NOMO-1 treated with DMSO at 0.1 percent for 48 hours (cell line): ENCODE data around the gene CILP.
"Not testable (repeated sequence)": the region's sequence is repeated elsewhere in the genome, so short reads cannot be mapped to it uniquely, and the experiment has no call there.

Source experiments
- DNase-seq: peaks from one replicate; lab custom pipeline; 2025; ENCODE audit not compliant: unreplicated experiment; lab: John Stamatoyannopoulos, UW

CILP gene

GRCh38 chr15:65194826-65195547 lies 16.3 kb downstream of the CILP start:
- DNase-seq, result no peak

- no peak for DNase-seq
These were observed 19.3 kb downstream of the CILP start for GRCh38 chr15:65192016-65192415.

- DNase-seq, result peak; percentile 37
These were observed 22.1 kb downstream of the CILP start for GRCh38 chr15:65189102-65189740.

GRCh38 chr15:65188472-65188871 lies 22.8 kb downstream of the CILP start:
- not testable (repeated sequence) for DNase-seq

GRCh38 chr15:65184868-65185717 lies 26.2 kb downstream of the CILP start, which contains the start of gene CLPX:
CLPX (minus strand) TSS chr15:65185342; CDS start chr15:65185153, 189 bp downstream.
- peak; percentile 97 for DNase-seq

GRCh38 chr15:65184305-65184867 lies 26.9 kb downstream of the CILP start:
- peak; percentile 29 for DNase-seq

GRCh38 chr15:65183865-65184159 lies 27.5 kb downstream of the CILP start:
- DNase-seq, result no peak

GRCh38 chr15:65182538-65182937 lies 28.7 kb downstream of the CILP start:
- no peak for DNase-seq

- DNase-seq, result not testable (repeated sequence)
These were observed 29.5 kb downstream of the CILP start for GRCh38 chr15:65181582-65182353.

GRCh38 chr15:65180167-65180566 lies 31.1 kb downstream of the CILP start:
- DNase-seq, result no peak

GRCh38 chr15:65177901-65178300 lies 33.4 kb downstream of the CILP start:
- DNase-seq, result no peak

- no peak for DNase-seq
These were observed 35.2 kb downstream of the CILP start for GRCh38 chr15:65176056-65176455.

- no peak for DNase-seq
These were observed 35.8 kb downstream of the CILP start for GRCh38 chr15:65175511-65175910.

GRCh38 chr15:65174509-65174908 lies 36.8 kb downstream of the CILP start:
- DNase-seq, result no peak

- no peak for DNase-seq
These were observed 38.7 kb downstream of the CILP start for GRCh38 chr15:65172531-65172930.

- no peak for DNase-seq
These were observed 39.8 kb downstream of the CILP start for GRCh38 chr15:65171428-65171827.

GRCh38 chr15:65165875-65166274 lies 45.4 kb downstream of the CILP start:
- no peak for DNase-seq

GRCh38 chr15:65164139-65164538 lies 47.1 kb downstream of the CILP start:
- no peak for DNase-seq

- DNase-seq, result no peak
These were observed 48.2 kb downstream of the CILP start for GRCh38 chr15:65163041-65163440.

- no peak for DNase-seq
These were observed 54.6 kb downstream of the CILP start for GRCh38 chr15:65156692-65157091.

GRCh38 chr15:65154720-65155119 lies 56.6 kb downstream of the CILP start:
- DNase-seq, result no peak
